Right lobe of liver (tissue), 4 donors: ENCODE measurements around the gene ALK.

Experiments
- POLR2A ChIP-seq: fragments of 450-650 bp; IDR thresholded peaks from one replicate; pipeline ENCODE4 v1.6.1; 2017; ENCODE audit warnings: antibody characterized with exemption, mild to moderate bottlenecking
- TF ChIP-seq, protein P1 (sequence below), 4 donors: fragments of 200-600 bp in 3 of 4; fragments of 450-650 bp in 1 of 4; IDR thresholded peaks; one replicate each; pipeline versions ENCODE4 v1.5.1 to v1.8.0; 2016 to 2022; ENCODE audit warnings: antibody characterized with exemption in 4 of 4, mild to moderate bottlenecking in 2 of 4
- donor health status: DM: no; HTN: no; CAD: no.
- donor health status: DM: no; HTN: no; CAD: no.
- donor health status: DM: no; HTN: yes; CAD: no.

DNA sequence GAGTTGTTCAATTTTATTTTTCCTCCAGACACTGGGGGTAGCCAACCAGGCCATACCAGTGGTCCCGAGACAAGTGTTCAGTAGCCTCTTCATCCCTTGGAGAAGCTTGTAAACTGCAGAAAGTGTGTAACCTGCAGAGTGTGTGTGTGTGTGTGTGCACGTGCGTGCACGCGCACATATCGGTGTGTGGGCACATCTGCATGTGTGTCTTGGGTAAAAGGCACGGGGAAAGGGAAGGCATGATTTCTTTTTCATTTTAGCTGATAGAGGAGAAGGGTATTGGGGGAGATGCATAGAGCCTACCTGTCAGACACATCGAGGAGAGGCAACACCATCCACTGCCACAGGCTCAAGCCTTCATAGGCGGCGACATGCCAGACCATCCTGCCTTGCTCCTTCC is 624.8 kb downstream of the ALK start:
- TF ChIP-seq, protein P1, sequence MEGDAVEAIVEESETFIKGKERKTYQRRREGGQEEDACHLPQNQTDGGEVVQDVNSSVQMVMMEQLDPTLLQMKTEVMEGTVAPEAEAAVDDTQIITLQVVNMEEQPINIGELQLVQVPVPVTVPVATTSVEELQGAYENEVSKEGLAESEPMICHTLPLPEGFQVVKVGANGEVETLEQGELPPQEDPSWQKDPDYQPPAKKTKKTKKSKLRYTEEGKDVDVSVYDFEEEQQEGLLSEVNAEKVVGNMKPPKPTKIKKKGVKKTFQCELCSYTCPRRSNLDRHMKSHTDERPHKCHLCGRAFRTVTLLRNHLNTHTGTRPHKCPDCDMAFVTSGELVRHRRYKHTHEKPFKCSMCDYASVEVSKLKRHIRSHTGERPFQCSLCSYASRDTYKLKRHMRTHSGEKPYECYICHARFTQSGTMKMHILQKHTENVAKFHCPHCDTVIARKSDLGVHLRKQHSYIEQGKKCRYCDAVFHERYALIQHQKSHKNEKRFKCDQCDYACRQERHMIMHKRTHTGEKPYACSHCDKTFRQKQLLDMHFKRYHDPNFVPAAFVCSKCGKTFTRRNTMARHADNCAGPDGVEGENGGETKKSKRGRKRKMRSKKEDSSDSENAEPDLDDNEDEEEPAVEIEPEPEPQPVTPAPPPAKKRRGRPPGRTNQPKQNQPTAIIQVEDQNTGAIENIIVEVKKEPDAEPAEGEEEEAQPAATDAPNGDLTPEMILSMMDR (IDR thresholded peaks at IDR 0.05), result no peak
- no peak for TF ChIP-seq POLR2A
